OCI-LY7 (cell line): ENCODE data around the gene TBC1D4. TPM values are rescaled to one million over a fixed set of nuclear protein-coding genes. Genes with fewer than 3 reads are reported as not detected.
A peak's percentile ranks its signal among the peaks of the same experiment; 100 is the strongest.

ENCODE experiments used
- BruUV-seq: library from RNA; stranded (reverse); fragments of 400-500 nt; replicated peaks from 2 replicates; lab custom pipeline; 2021; lab: Mats Ljungman, UMichigan
- CTCF ChIA-PET: fragments of 300-600 bp; sonication (Branson Sonifier 250); formaldehyde crosslinking; loops from one replicate; lab custom pipeline; 2022; ENCODE audit warnings: antibody characterized with exemption; ENCODE audit not compliant: unreplicated experiment; lab: Charles Lee
- POLR2A ChIA-PET: fragments of 300-600 bp; sonication (Branson Sonifier 250); formaldehyde crosslinking; loops from one replicate; lab custom pipeline; 2022; ENCODE audit warnings: antibody characterized with exemption; lab: Charles Lee
- DNase-seq: peaks from one replicate; pipeline ENCODE4 v3.0.0-alpha.2; 2015; ENCODE audit warnings: low spot score
- H2AFZ ChIP-seq: fragments of 200-600 bp; sonication (generic), shearing (Covaris generic); 2 replicates; pipeline ENCODE4 v1.6.1; 2014; ENCODE audit warnings: mild to moderate bottlenecking, antibody characterized with exemption, low read length, moderate library complexity
- H3K27ac ChIP-seq: fragments of 200-600 bp; sonication (generic); 2 replicates; pipeline ENCODE4 v1.5.1; 2014; ENCODE audit warnings: mixed run types, low read depth, mild to moderate bottlenecking, moderate library complexity, low read length, inconsistent platforms; ENCODE audit not compliant: poor library complexity, severe bottlenecking
- H3K36me3 ChIP-seq: fragments of 200-600 bp; sonication (generic); 2 replicates; pipeline ENCODE4 v1.6.1; 2014; ENCODE audit warnings: mild to moderate bottlenecking, antibody characterized with exemption, low read length, moderate library complexity, mixed read lengths; ENCODE audit not compliant: insufficient read depth
- H3K4me1 ChIP-seq: fragments of 200-600 bp; sonication (generic); 2 replicates; pipeline ENCODE4 v1.5.1; 2014; ENCODE audit warnings: mild to moderate bottlenecking, low read length; ENCODE audit not compliant: insufficient read depth, poor library complexity, severe bottlenecking
- H3K4me2 ChIP-seq: fragments of 200-600 bp; sonication (generic); 2 replicates; pipeline ENCODE4 v1.6.1; 2014; ENCODE audit warnings: mild to moderate bottlenecking, low read length
- H3K4me3 ChIP-seq: fragments of 200-600 bp; sonication (generic); 2 replicates; pipeline ENCODE4 v1.5.1; 2014; ENCODE audit warnings: mild to moderate bottlenecking, low read depth, low read length; ENCODE audit not compliant: poor library complexity, severe bottlenecking
- H3K79me2 ChIP-seq: fragments of 200-600 bp; sonication (generic); 2 replicates; pipeline ENCODE4 v1.6.1; 2016; ENCODE audit warnings: low read depth, mild to moderate bottlenecking, low read length, moderate library complexity, mixed read lengths; ENCODE audit not compliant: insufficient read depth
- H3K9me2 ChIP-seq: fragments of 200-600 bp; sonication (generic); 2 replicates; pipeline ENCODE4 v1.6.1; 2016; ENCODE audit warnings: mild to moderate bottlenecking, low read length, mixed read lengths; ENCODE audit not compliant: insufficient read depth
- H3K9me3 ChIP-seq: fragments of 200-600 bp; sonication (generic); 2 replicates; pipeline ENCODE4 v1.6.1; 2014; ENCODE audit warnings: mild to moderate bottlenecking, mixed run types, low read length, mixed read lengths
- H4K20me1 ChIP-seq: fragments of 200-600 bp; sonication (generic); 2 replicates; pipeline ENCODE4 v1.6.1; 2014; ENCODE audit warnings: mild to moderate bottlenecking, antibody characterized with exemption, low read length, moderate library complexity, mixed read lengths; ENCODE audit not compliant: insufficient read depth
- EZH2phosphoT487 ChIP-seq: fragments of 200-600 bp; sonication (generic); IDR thresholded peaks from 2 replicates; pipeline ENCODE4 v1.6.1; 2018; ENCODE audit warnings: low read depth, borderline replicate concordance, mild to moderate bottlenecking, mixed run types, antibody characterized with exemption, low read length, moderate library complexity, mixed read lengths
- intact Hi-C: fragments of 100-400 bp; cut with micrococcal nuclease; formaldehyde crosslinking; loops from one replicate; pipeline ENCODE4 v1.10.0; 2022; ENCODE audit not compliant: unreplicated experiment
- total RNA-seq, 2 experiments: library from RNA; depleted of rRNA in 1 of 2; stranded (reverse); fragments of >200 nt in 1 of 2; shearing (Covaris generic) in 1 of 2; gene quantifications; 2 replicates each; pipeline ENCODE4 v1.2.3, GENCODE V29; 2014 to 2022
- TF ChIP-seq, protein P1 (sequence below): fragments of 200-600 bp; sonication (generic); conservative IDR thresholded peaks from 2 replicates; pipeline ENCODE4 v1.5.1; 2014; ENCODE audit warnings: mild to moderate bottlenecking, antibody characterized with exemption, low read length, moderate library complexity, mixed read lengths

The TBC1D4 gene
- total RNA-seq, 2 experiments from 2014 or later: 21.7 to 24.3 TPM

GRCh38 chr13:75360170-75360569, 121.8 kb downstream of the TBC1D4 start:
- H3K4me3 ChIP-seq: no peak overlapping the region
- no peaks in the 10 kb centered on the region for H3K9me3 ChIP-seq
- H3K79me2 ChIP-seq: no peaks in the 10 kb centered on the region
- H3K27ac ChIP-seq: no peak overlapping the region
- no peaks in the 10 kb centered on the region for H4K20me1 ChIP-seq
- ChIA-PET CTCF (no interaction called here), POLR2A (interaction anchor here (0.7 to 1.3 kb wide), 3 partner anchors 9 to 57 kb away, joined by 3 to 4 read pairs (median 4); no protein-coding TSS in a partner anchor)
- no peak for DNase-seq
- H3K36me3 ChIP-seq: peaks cover 8% of the 10 kb centered on the region; the same call in 1 of the 2 replicates
- intact Hi-C loops: no loop called here
- peaks cover 16% of the 10 kb centered on the region for H3K4me1 ChIP-seq
- no TSS peak for BruUV-seq
- no peak for TF ChIP-seq EZH2phosphoT487
- TF ChIP-seq, protein P1, sequence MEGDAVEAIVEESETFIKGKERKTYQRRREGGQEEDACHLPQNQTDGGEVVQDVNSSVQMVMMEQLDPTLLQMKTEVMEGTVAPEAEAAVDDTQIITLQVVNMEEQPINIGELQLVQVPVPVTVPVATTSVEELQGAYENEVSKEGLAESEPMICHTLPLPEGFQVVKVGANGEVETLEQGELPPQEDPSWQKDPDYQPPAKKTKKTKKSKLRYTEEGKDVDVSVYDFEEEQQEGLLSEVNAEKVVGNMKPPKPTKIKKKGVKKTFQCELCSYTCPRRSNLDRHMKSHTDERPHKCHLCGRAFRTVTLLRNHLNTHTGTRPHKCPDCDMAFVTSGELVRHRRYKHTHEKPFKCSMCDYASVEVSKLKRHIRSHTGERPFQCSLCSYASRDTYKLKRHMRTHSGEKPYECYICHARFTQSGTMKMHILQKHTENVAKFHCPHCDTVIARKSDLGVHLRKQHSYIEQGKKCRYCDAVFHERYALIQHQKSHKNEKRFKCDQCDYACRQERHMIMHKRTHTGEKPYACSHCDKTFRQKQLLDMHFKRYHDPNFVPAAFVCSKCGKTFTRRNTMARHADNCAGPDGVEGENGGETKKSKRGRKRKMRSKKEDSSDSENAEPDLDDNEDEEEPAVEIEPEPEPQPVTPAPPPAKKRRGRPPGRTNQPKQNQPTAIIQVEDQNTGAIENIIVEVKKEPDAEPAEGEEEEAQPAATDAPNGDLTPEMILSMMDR: no peak
- H3K4me2 ChIP-seq: no peak overlapping the region
- H2AFZ ChIP-seq: no peak overlapping the region
- no peaks in the 10 kb centered on the region for H3K9me2 ChIP-seq

- intact Hi-C loops: no loop called here
- H3K9me3 ChIP-seq: no peaks in the 10 kb centered on the region
- DNase-seq: no peak
- CTCF ChIA-PET: no interaction called here
- H3K27ac ChIP-seq: no peak overlapping the region
- no peak overlapping the region for H3K4me3 ChIP-seq
- H3K4me2 ChIP-seq: no peak overlapping the region
- H3K4me1 ChIP-seq: peaks cover 14% of the 10 kb centered on the region
- no peaks in the 10 kb centered on the region for H4K20me1 ChIP-seq
- no peaks in the 10 kb centered on the region for H3K9me2 ChIP-seq
- H3K79me2 ChIP-seq: no peaks in the 10 kb centered on the region
- TF ChIP-seq, protein P1: no peak
- TF ChIP-seq EZH2phosphoT487: no peak
- peaks cover 8% of the 10 kb centered on the region; the same call in 1 of the 2 replicates for H3K36me3 ChIP-seq
- BruUV-seq: no TSS peak
- POLR2A ChIA-PET: interaction anchor here (0.8 to 1.0 kb wide), 2 partner anchors 32 to 125 kb away, joined by 3 read pairs; no protein-coding TSS in a partner anchor
- H2AFZ ChIP-seq: no peak overlapping the region
Measured at GRCh38 chr13:75359266-75359665, 122.7 kb downstream of the TBC1D4 start.

DNA sequence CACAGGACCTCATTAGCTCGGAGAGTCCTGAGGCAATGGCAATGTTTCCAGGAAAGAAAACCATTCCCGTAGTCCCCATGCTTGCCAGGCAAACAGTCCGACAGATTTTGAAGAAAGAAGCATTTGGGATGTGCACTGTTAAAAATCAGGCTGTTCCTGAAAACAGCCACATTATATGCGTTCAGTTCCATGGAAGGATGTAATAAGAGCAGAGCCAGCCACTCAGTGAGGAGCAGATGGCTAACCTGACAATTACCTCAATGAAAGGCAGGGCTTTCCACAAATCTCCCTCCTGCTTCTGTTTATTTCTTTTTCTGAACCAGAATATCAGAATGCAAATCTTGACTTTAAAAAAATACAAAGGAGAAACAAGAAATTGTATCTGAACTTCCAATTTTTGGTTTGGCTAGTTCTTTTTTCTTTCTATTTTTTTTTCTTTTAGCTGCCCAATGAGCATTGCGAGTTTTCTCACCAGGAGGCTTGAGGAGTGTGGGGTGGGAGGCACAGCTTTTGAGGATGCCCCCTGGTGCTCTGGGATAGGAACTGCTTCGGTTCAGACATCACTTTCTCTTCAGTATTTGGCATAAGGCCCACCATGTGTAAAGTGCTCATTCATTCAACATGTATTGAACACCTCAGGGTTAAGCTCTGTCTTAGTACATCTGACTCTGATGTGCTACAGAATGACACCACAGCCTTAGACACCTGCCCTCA, 124.2 kb downstream of the TBC1D4 start:
- Histone ChIP-seq H3K27ac (no peak overlapping the region), H4K20me1 (no peaks in the 10 kb centered on the region), H3K36me3 (peaks cover 15% of the 10 kb centered on the region; the same call in 1 of the 2 replicates), H3K9me3 (no peaks in the 10 kb centered on the region), H3K4me3 (no peak overlapping the region), H2AFZ (no peak overlapping the region), H3K4me2 (peak overlapping the region; percentile 15; the same call in 1 of the 2 replicates), H3K9me2 (no peaks in the 10 kb centered on the region), H3K4me1 (no peaks in the 10 kb centered on the region), H3K79me2 (no peaks in the 10 kb centered on the region)
- intact Hi-C loops: no loop called here
- TF ChIP-seq, protein P1: peak; percentile 82
- no peak for TF ChIP-seq EZH2phosphoT487
- BruUV-seq: no TSS peak
- DNase-seq: peak; percentile 73
- POLR2A ChIA-PET: interaction anchor here (0.6 to 1.1 kb wide), 3 partner anchors 14 to 46 kb away, joined by 3 read pairs; no protein-coding TSS in a partner anchor
- CTCF ChIA-PET: interaction anchor here (0.8 to 0.9 kb wide), 2 partner anchors 17 to 28 kb away, joined by 3 to 4 read pairs; no protein-coding TSS in a partner anchor
